ACC112 (cell line): ENCODE results near the gene COX7A2L.

Experiments used
- H2AFZ ChIP-seq: fragments of 200-600 bp; sonication (generic); one replicate; pipeline ENCODE4 v1.6.0; 2017; ENCODE audit warnings: antibody characterized with exemption, low read length; ENCODE audit not compliant: unreplicated experiment
- H3K27ac ChIP-seq: fragments of 200-600 bp; sonication (generic); 2 replicates; pipeline ENCODE4 v1.5.1; 2014; ENCODE audit warnings: low read depth, mild to moderate bottlenecking, antibody characterized with exemption, low read length, moderate library complexity
- H3K27me3 ChIP-seq: fragments of 200-600 bp; sonication (generic); 2 replicates; pipeline ENCODE4 v1.6.1; 2014; ENCODE audit warnings: mild to moderate bottlenecking, antibody characterized with exemption, low read length, moderate library complexity, mixed read lengths; ENCODE audit not compliant: insufficient read depth
- H3K36me3 ChIP-seq: fragments of 200-600 bp; sonication (generic); 2 replicates; pipeline ENCODE4 v1.6.1; 2016; ENCODE audit warnings: mild to moderate bottlenecking, antibody characterized with exemption, low read length, moderate library complexity, mixed read lengths; ENCODE audit not compliant: insufficient read depth
- H3K4me1 ChIP-seq: fragments of 200-600 bp; sonication (generic); one replicate; pipeline ENCODE4 v1.6.1; 2016; ENCODE audit warnings: low read length, mixed read lengths; ENCODE audit not compliant: insufficient read depth, unreplicated experiment, control insufficient read depth
- H3K4me3 ChIP-seq: fragments of 200-600 bp; sonication (generic); 2 replicates; pipeline ENCODE4 v1.5.1; 2014; ENCODE audit warnings: mild to moderate bottlenecking, low read depth, low read length
- H3K79me2 ChIP-seq: fragments of 200-600 bp; sonication (generic); one replicate; pipeline ENCODE4 v1.6.0; 2016; ENCODE audit warnings: low read length; ENCODE audit not compliant: control insufficient read depth, unreplicated experiment, insufficient read depth

COX7A2L gene

DNA sequence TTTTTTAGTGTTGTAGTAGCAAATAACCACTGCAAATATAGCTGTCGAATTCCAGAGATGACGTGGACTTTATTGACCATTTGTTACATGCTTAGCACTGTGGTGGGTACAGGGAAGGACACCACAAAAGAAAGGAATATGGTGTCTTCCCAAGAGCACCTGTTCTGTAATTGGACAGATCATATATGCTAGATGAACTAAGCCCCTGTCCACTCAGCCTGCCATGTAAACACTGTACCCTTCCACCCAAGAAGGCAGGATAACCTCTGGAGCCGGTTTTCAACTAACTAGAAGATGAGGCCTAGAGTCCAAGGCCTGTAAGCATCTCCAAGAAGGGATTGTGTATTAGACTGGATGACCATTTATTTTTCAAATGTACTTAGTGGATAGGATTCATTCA is 44.1 kb downstream of the COX7A2L start:
- H3K79me2 ChIP-seq, result no peaks in the 10 kb centered on the region
- H2AFZ ChIP-seq, result no peak overlapping the region
- no peak overlapping the region for H3K27ac ChIP-seq
- peaks cover 19% of the 10 kb centered on the region for H3K4me1 ChIP-seq
- no peaks in the 10 kb centered on the region for H3K27me3 ChIP-seq
- H3K4me3 ChIP-seq, result no peak overlapping the region
- peaks cover 26% of the 10 kb centered on the region for H3K36me3 ChIP-seq

DNA sequence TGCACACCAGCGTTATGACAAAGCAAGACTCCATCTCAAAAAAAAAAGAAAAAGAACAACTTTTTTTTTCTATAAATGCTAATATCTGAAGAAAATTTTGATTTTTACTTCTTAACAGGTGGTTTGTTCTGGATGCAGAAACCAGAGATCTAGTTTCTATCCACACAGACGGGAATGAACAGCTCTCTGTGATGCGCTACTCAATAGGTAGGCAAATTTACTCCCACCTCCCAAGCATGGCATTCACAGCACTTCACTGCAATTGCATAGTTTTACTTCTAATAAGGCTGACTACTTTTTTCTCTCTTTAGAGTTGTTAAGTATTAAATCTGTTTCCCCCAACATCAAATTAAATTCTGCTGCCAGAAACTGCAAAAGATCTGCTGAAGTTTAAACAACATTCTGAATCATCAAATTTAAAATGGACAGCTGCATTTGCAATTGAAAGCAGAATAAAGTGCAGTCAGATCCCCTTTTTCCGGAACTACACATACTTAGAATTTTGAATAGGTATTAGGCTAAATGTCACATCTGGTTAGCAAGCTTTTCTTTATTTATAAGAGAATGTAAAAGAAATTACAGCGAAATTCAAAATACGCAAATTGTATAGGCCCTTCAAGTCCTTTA is 45.1 kb downstream of the COX7A2L start:
- no peaks in the 10 kb centered on the region for H3K27me3 ChIP-seq
- no peak overlapping the region for H2AFZ ChIP-seq
- H3K4me3 ChIP-seq, result no peak overlapping the region
- H3K79me2 ChIP-seq, result no peaks in the 10 kb centered on the region
- peak overlapping the region; percentile 85 for H3K27ac ChIP-seq
- peaks cover 19% of the 10 kb centered on the region for H3K4me1 ChIP-seq
- H3K36me3 ChIP-seq, result peaks cover 26% of the 10 kb centered on the region

DNA sequence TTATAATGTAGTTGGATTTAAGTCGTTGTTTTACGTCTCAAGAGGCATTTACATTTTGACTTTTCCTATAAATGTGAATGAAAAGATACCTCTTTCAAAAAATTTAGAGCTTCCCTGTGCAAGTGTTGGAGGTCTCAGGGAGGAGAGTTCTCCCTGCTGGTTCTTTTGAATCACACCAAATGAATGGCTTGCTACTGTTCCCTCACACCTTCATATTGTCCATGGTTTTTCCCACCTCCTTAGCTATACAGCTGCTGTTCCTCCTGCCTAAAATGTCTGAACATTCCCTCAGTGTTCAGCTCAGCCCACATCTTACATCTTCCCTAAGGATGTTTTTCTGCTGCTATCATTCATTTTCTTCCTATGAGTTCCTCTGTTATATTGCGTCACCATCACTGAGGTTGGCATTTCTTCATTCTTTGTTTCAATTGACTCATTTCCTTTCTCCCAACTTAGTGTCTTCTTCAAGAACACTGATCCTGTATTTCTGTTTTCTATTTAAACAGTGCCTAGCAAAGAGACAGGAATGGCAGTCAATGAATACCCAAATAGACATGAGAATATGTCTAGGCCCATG is 46.0 kb downstream of the COX7A2L start:
- Histone ChIP-seq H3K27ac (peak overlapping the region; percentile 85), H3K27me3 (no peaks in the 10 kb centered on the region), H2AFZ (peak overlapping the region; percentile 6), H3K36me3 (peaks cover 20% of the 10 kb centered on the region), H3K4me1 (peaks cover 19% of the 10 kb centered on the region), H3K4me3 (peak overlapping the region; percentile 16; the same call in 1 of the 2 replicates), H3K79me2 (no peaks in the 10 kb centered on the region)

DNA sequence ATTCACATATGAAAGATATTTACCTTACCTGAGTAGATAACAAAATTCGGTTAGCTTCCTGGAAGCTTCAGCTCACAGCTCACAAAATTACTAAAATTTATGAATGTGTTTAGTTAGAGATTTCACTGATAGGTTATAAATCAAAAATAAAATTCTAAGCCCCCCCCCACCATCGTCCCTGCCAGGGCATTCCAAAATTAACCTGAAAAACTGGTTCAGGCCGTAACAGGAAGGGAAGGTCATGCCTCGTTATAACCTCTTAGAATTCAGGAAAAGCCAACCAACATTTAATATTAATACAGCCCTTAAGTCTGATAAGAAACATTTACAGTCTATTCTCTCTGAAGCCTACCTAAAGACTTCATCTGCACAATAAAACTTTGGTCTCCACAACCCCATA is 48.9 kb downstream of the COX7A2L start:
- Histone ChIP-seq H3K27me3 (no peaks in the 10 kb centered on the region), H3K4me3 (no peak overlapping the region), H3K27ac (no peak overlapping the region), H3K79me2 (no peaks in the 10 kb centered on the region), H3K4me1 (peaks cover 19% of the 10 kb centered on the region), H2AFZ (no peak overlapping the region), H3K36me3 (peaks cover 8% of the 10 kb centered on the region)

DNA sequence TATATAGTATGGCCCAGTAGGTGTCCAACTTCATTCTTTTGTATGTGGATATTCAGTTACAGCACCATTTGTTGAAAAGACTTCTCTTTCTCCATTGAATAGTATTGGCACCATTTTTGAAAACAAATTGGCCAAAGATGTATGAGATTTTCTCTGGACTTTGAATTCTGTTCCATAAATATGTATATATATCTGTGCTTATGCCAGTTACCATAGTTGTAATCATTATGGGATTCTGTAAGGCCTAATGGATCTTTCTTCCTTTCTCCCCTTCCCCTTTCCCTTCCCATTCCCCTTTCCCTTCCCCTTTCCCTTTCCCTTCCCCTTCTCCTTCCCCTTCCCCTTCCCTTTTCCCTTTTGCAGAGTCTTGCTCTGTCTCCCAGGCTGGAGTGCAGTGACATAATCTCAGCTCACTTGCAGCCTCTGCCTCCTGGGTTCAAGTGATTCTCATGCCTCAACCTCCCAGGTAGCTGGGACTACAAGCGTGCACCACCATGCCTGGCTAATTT is 51.0 kb downstream of the COX7A2L start:
- no peak overlapping the region for H3K27ac ChIP-seq
- no peaks in the 10 kb centered on the region for H3K27me3 ChIP-seq
- H2AFZ ChIP-seq, result no peak overlapping the region
- H3K36me3 ChIP-seq, result peaks cover 5% of the 10 kb centered on the region; the same call in 1 of the 2 replicates
- peaks cover 10% of the 10 kb centered on the region for H3K4me1 ChIP-seq
- H3K4me3 ChIP-seq, result no peak overlapping the region
- no peaks in the 10 kb centered on the region for H3K79me2 ChIP-seq

- H3K36me3 ChIP-seq, result peaks cover 7% of the 10 kb centered on the region; the same call in 1 of the 2 replicates
- no peaks in the 10 kb centered on the region for H3K27me3 ChIP-seq
- H3K27ac ChIP-seq, result no peak overlapping the region
- H3K4me1 ChIP-seq, result peaks cover 3% of the 10 kb centered on the region
- no peak overlapping the region for H2AFZ ChIP-seq
- no peak overlapping the region for H3K4me3 ChIP-seq
- no peaks in the 10 kb centered on the region for H3K79me2 ChIP-seq
Observed at GRCh38 chr2:42309366-42309765, 51.7 kb downstream of the COX7A2L start.

- H2AFZ ChIP-seq, result no peak overlapping the region
- H3K27me3 ChIP-seq, result no peaks in the 10 kb centered on the region
- H3K27ac ChIP-seq, result no peak overlapping the region
- H3K79me2 ChIP-seq, result no peaks in the 10 kb centered on the region
- H3K36me3 ChIP-seq, result peaks cover 14% of the 10 kb centered on the region
- no peaks in the 10 kb centered on the region for H3K4me1 ChIP-seq
- no peak overlapping the region for H3K4me3 ChIP-seq
Observed at GRCh38 chr2:42307180-42307579, 53.8 kb downstream of the COX7A2L start.

- no peaks in the 10 kb centered on the region for H3K4me1 ChIP-seq
- H2AFZ ChIP-seq, result no peak overlapping the region
- no peak overlapping the region for H3K27ac ChIP-seq
- peaks cover 25% of the 10 kb centered on the region for H3K36me3 ChIP-seq
- no peaks in the 10 kb centered on the region for H3K27me3 ChIP-seq
- no peak overlapping the region for H3K4me3 ChIP-seq
- no peaks in the 10 kb centered on the region for H3K79me2 ChIP-seq
Observed at GRCh38 chr2:42304059-42304713, 56.8 kb downstream of the COX7A2L start.

GRCh38 chr2:42303252-42303651 is 57.8 kb downstream of the COX7A2L start:
- Histone ChIP-seq H3K27ac (no peak overlapping the region), H3K27me3 (no peaks in the 10 kb centered on the region), H3K36me3 (peaks cover 25% of the 10 kb centered on the region), H2AFZ (no peak overlapping the region), H3K79me2 (no peaks in the 10 kb centered on the region), H3K4me1 (no peaks in the 10 kb centered on the region), H3K4me3 (no peak overlapping the region)

DNA sequence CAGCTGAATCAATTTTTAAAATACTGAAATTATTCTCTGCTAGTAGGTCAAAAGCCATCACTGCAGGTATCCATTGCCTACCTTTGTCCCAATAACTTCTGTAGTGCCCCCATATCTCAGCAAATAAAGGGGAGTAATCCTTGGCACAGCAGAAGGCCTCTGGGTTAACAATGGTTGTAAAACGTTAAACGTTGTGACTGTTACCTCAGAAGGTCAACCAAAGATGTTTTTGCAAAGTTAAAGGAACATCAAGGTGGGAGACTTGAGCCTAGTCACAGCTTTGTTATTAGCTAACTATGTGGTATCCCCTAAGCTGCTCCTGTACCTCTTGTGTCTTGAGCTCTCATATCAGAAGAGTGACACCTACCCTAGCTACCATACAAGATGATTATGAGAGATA is 60.5 kb downstream of the COX7A2L start:
- peaks cover 26% of the 10 kb centered on the region for H3K36me3 ChIP-seq
- no peaks in the 10 kb centered on the region for H3K27me3 ChIP-seq
- H3K4me3 ChIP-seq, result no peak overlapping the region
- H3K27ac ChIP-seq, result no peak overlapping the region
- H3K79me2 ChIP-seq, result no peaks in the 10 kb centered on the region
- peaks cover 6% of the 10 kb centered on the region for H3K4me1 ChIP-seq
- no peak overlapping the region for H2AFZ ChIP-seq
